ENCODE measurements around the gene P2RX1.
A peak's percentile ranks its signal among the peaks of the same experiment; 100 is the strongest.

Gene P2RX1

DNA sequence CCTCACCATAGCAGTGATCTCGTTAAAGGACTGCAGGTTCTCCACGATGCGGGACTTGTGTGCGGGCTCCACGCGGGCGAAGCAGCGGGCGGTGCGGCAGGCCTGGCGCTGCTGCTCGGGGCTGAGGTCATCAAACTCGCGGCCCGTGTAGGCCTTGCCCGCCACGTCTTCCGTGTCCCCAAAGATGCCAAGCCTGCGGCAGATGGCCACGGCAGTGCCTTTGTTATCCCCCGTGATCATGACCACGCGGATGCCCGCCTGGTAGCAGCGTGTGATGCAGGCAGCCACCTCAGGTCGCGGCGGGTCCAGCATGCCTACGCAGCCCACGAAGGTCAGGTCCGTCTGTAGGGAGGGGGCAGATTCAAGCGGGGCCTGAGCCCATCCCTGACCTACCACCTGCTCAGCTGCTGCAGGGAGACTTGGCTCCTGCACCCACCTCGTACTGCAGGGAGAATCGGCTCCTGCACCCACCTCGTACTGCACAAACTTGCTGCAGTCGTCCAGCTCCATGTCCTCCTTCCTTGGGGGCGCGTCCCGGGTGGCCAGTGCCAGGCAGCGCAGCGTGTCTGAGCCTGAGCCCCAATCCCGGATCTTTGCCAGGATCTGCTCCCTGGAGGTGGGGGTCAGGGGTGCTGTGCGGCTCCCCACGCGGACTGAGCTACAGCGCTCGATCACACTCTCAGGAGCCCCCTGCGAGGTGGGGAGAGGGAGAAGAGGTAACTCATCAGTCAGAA, 24.9 kb upstream of the P2RX1 start:
- H3K4me3 ChIP-seq (ENCODE audit: low read depth, low read length) = no peak overlapping the region
- TF ChIP-seq, protein P1, sequence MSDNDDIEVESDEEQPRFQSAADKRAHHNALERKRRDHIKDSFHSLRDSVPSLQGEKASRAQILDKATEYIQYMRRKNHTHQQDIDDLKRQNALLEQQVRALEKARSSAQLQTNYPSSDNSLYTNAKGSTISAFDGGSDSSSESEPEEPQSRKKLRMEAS (IDR thresholded peaks at IDR 0.05; ENCODE audit: low read depth, low read length) = no peak
- TF ChIP-seq MYC (IDR thresholded peaks at IDR 0.05; ENCODE audit: low read depth, low read length) (no peak), POLR2A (IDR thresholded peaks at IDR 0.05; ENCODE audit: extremely low read depth, insufficient read length) (no peak), CTCF (IDR thresholded peaks at IDR 0.05; ENCODE audit: low read depth, low read length) (no peak)
- no peak for DNase-seq (ENCODE audit: low read depth)

GRCh38 chr17:3937359-3937758, 21.1 kb upstream of the P2RX1 start:
- no peak for TF ChIP-seq POLR2A (IDR thresholded peaks at IDR 0.05; ENCODE audit: extremely low read depth, insufficient read length)
- TF ChIP-seq CTCF (IDR thresholded peaks at IDR 0.05; ENCODE audit: low read depth, low read length) = no peak
- DNase-seq (ENCODE audit: low read depth) = no peak
- H3K4me3 ChIP-seq (ENCODE audit: low read depth, low read length) = no peak overlapping the region

- no peak overlapping the region for H3K4me3 ChIP-seq (ENCODE audit: low read depth, low read length)
- DNase-seq (ENCODE audit: low read depth) = no peak
- TF ChIP-seq MYC (IDR thresholded peaks at IDR 0.05; ENCODE audit: low read depth, low read length) (no peak), POLR2A (IDR thresholded peaks at IDR 0.05; ENCODE audit: extremely low read depth, insufficient read length) (no peak), CTCF (IDR thresholded peaks at IDR 0.05; ENCODE audit: low read depth, low read length) (no peak)
- TF ChIP-seq, protein P1 (IDR thresholded peaks at IDR 0.05; ENCODE audit: low read depth, low read length) = no peak
These were observed 19.6 kb upstream of the P2RX1 start for GRCh38 chr17:3935825-3936355.

- DNase-seq (ENCODE audit: low read depth) = peak; percentile 59
- no peak overlapping the region for H3K4me3 ChIP-seq (ENCODE audit: low read depth, low read length)
- TF ChIP-seq POLR2A (IDR thresholded peaks at IDR 0.05; ENCODE audit: extremely low read depth, insufficient read length) (no peak), CTCF (IDR thresholded peaks at IDR 0.05; ENCODE audit: low read depth, low read length) (peak; percentile 33)
These were observed 18.9 kb upstream of the P2RX1 start for GRCh38 chr17:3935140-3935542.

GRCh38 chr17:3929764-3930163, 13.5 kb upstream of the P2RX1 start:
- TF ChIP-seq MYC (IDR thresholded peaks at IDR 0.05; ENCODE audit: low read depth, low read length) (no peak), POLR2A (IDR thresholded peaks at IDR 0.05; ENCODE audit: extremely low read depth, insufficient read length) (no peak), CTCF (IDR thresholded peaks at IDR 0.05; ENCODE audit: low read depth, low read length) (no peak)
- TF ChIP-seq, protein P1 (IDR thresholded peaks at IDR 0.05; ENCODE audit: low read depth, low read length) = no peak

DNA sequence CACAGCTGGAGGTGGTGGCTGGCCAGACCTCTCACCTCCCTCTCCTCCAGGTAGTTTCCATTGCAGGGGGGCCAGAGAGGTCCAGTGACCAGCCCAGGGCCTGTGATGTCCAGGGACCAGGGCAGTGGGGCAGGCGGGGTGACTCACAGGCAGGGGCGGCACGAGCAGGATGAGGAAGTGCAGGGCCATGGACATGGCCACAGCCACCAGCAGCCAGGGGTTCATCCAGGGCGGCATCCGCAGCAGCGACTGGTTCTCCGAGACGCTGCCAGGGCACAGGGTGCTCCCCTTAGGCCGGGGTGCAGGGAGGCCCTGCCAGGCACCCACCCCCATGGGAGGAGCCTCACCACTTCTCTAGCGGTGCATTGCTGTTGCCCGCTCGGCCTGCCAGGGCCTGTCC, 12.9 kb upstream of the P2RX1 start:
- TF ChIP-seq, protein P1 (IDR thresholded peaks at IDR 0.05; ENCODE audit: low read depth, low read length) = no peak
- TF ChIP-seq CTCF (IDR thresholded peaks at IDR 0.05; ENCODE audit: low read depth, low read length) = no peak
- no peak for TF ChIP-seq MYC (IDR thresholded peaks at IDR 0.05; ENCODE audit: low read depth, low read length)
- TF ChIP-seq POLR2A (IDR thresholded peaks at IDR 0.05; ENCODE audit: extremely low read depth, insufficient read length) = no peak
- no peak for DNase-seq (ENCODE audit: low read depth)
- no peak overlapping the region for H3K4me3 ChIP-seq (ENCODE audit: low read depth, low read length)

More at GRCh38 chr17:3929764-3930163, 13.5 kb upstream of the P2RX1 start:
- DNase-seq (ENCODE audit: low read depth) = no peak
- no peak overlapping the region for H3K4me3 ChIP-seq (ENCODE audit: low read depth, low read length)
